HepG2 (cell line): ENCODE measurements around the gene SNRPD2. TPM values are rescaled to one million over a fixed set of nuclear protein-coding genes. Genes with fewer than 3 reads are reported as not detected.
A peak's percentile ranks its signal among the peaks of the same experiment; 100 is the strongest.

Experiments used
- ATAD3A ChIP-seq: sonication (generic); formaldehyde crosslinking; IDR thresholded peaks from 2 replicates; pipeline ENCODE4 v1.4.0; 2020; ENCODE audit warnings: missing genetic modification reagents
- IRF2 ChIP-seq: IDR thresholded peaks from 2 replicates; pipeline ENCODE4 v1.6.1; 2018; ENCODE audit warnings: missing genetic modification reagents, missing compliant biosample characterization
- NONO ChIP-seq, 2 experiments: fragments of 450-650 bp in 1 of 2; sonication (generic) in 1 of 2; formaldehyde crosslinking in 1 of 2; IDR thresholded peaks in 1 of 2; conservative IDR thresholded peaks in 1 of 2; 2 replicates each; pipeline versions ENCODE4 v1.6.1 to v1.8.0; 2017 to 2022; ENCODE audit warnings: mild to moderate bottlenecking in 1 of 2, missing genetic modification reagents in 1 of 2, moderate library complexity in 1 of 2
- RBM39 ChIP-seq: fragments of 200-400 bp; formaldehyde crosslinking; IDR thresholded peaks from one replicate; pipeline ENCODE4 v1.6.1; 2018; ENCODE audit warnings: antibody characterized with exemption, mild to moderate bottlenecking, low read depth, low read length; ENCODE audit not compliant: poor library complexity, severe bottlenecking
- SALL2 ChIP-seq: sonication (generic); formaldehyde crosslinking; IDR thresholded peaks from 2 replicates; pipeline ENCODE4 v1.8.1; 2023; ENCODE audit warnings: mild to moderate bottlenecking, missing genetic modification reagents, inconsistent platforms
- SRSF4 ChIP-seq: fragments of 200-400 bp; formaldehyde crosslinking; IDR thresholded peaks from one replicate; pipeline ENCODE4 v1.6.1; 2018; ENCODE audit warnings: mild to moderate bottlenecking, low read depth, low read length, moderate library complexity; ENCODE audit not compliant: poor library complexity, severe bottlenecking
- SYNCRIP ChIP-seq: fragments of 200-400 bp; formaldehyde crosslinking; IDR thresholded peaks from 2 replicates; pipeline ENCODE4 v1.6.1; 2018; ENCODE audit warnings: mild to moderate bottlenecking, low read depth, low read length; ENCODE audit not compliant: insufficient read depth
- TEAD3 ChIP-seq: optimal IDR thresholded peaks from 2 replicates; pipeline ENCODE3; 2016; ENCODE audit warnings: borderline replicate concordance
- XRCC5 ChIP-seq: fragments of 200-400 bp; formaldehyde crosslinking; optimal IDR thresholded peaks from 2 replicates; pipeline ENCODE3; 2017; ENCODE audit warnings: mild to moderate bottlenecking, low read length
- ZFP36L2 ChIP-seq: sonication (generic); formaldehyde crosslinking; IDR thresholded peaks from 2 replicates; pipeline ENCODE4 v1.4.0; 2020; ENCODE audit warnings: missing genetic modification reagents
- ZNF792 ChIP-seq: IDR thresholded peaks from 2 replicates; pipeline ENCODE4 v1.6.1; 2016
- ZSCAN9 ChIP-seq: IDR thresholded peaks from 2 replicates; pipeline ENCODE4 v1.6.1; 2016; ENCODE audit warnings: borderline replicate concordance
- polyA plus RNA-seq, 8 experiments: library from polyadenylated mRNA; depleted of rRNA in 3 of 8; stranded (reverse) in 7 of 8; unstranded in 1 of 8; fragments of >200 nt; fragmentation: Illumina TruSeq in 4 of 8; extraction: Trizol in 4 of 8; gene quantifications; 2 replicates each; pipeline versions ENCODE4 v1.2.1 to v1.2.3, GENCODE V29; 2011 to 2016; ENCODE audit warnings: low read depth in 4 of 8, missing spikeins in 1 of 8, mixed read lengths in 1 of 8; ENCODE audit not compliant: insufficient read depth in 1 of 8
- total RNA-seq, 5 experiments: library from RNA; depleted of rRNA; stranded (reverse); fragments of >200 nt; fragmentation: Illumina TruSeq; extraction: Trizol; gene quantifications; 2 replicates each; pipeline ENCODE4 v1.2.3, GENCODE V29; 2016; ENCODE audit warnings: low read depth in 1 of 5
- TF ChIP-seq, protein P1 (sequence below): sonication (generic); formaldehyde crosslinking; IDR thresholded peaks from 2 replicates; pipeline ENCODE4 v1.4.0; 2020; ENCODE audit warnings: missing genetic modification reagents
- TF ChIP-seq, protein P2 (sequence below): sonication (generic); formaldehyde crosslinking; IDR thresholded peaks from 2 replicates; pipeline ENCODE4 v1.4.0; 2020; ENCODE audit warnings: mild to moderate bottlenecking, missing genetic modification reagents
- TF ChIP-seq, protein P3 (sequence below): IDR thresholded peaks from 2 replicates; pipeline ENCODE4 v1.6.1; 2018; ENCODE audit warnings: missing genetic modification reagents, mild to moderate bottlenecking, missing compliant biosample characterization
- TF ChIP-seq, protein P4 (sequence below): sonication (generic); formaldehyde crosslinking; IDR thresholded peaks from 2 replicates; pipeline ENCODE4 v1.5.0; 2020; ENCODE audit warnings: missing genetic modification reagents

The SNRPD2 gene
- total and polyA plus RNA-seq, 2 of the 13 experiments (the other 11 are each of a cell fraction or from before 2014, with no cell fraction given): 299 to 485 TPM

DNA sequence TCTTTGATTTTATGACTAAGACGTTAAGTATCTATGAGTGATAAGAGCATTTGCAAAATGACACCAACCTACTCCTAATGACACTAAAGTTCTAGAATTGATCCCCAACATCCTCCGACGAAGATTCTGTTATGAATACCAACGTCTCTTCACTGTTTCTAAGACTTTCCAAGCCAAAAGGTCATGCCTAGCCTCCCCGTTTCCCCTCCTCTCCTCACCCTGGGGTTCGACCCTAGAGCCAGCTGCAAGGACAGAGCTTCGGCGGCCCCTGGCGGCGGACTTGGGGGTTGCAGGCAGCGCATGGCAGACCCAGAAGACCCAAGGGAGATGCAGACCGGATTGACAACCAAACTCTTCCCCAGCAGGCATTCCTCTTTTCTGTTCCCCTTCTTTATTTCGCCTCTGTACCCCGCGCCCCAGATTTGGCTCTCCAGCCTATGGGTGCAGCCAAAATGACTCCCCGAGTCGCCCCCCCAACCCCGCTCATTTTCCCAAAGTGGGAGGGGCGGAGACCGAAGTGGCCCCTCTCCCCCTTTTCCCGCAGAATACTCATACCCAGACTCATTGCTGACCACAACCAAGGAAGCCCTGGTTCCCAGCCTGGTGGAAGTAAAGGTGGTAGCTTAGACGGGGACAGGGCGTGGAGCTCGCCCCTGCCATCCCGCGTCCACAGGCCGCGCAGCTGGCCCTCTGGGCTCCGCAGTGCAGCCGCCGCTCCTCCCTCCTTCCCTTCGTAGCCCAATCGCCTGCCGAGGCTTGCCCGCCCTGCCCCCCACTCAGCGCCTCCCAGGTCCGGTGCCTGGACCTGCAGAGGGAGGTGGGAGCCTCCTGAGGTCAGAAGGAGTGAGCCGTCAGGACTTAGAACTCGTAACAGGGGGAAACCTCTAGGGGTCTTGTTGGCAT, 48.5 kb downstream of the SNRPD2 start (continued):
- no peak for TF ChIP-seq NONO (IDR thresholded peaks at IDR 0.05)
- TF ChIP-seq NONO (CRISPR knock-in tag; conservative IDR thresholded peaks at IDR 0.05): 0 out of 2 replicates have a peak, but pooled peaks have one; percentile 39
- no peak for TF ChIP-seq IRF2 (CRISPR knock-in tag)
- TF ChIP-seq ZSCAN9 (CRISPR knock-in tag): no peak
- TF ChIP-seq TEAD3 (CRISPR knock-in tag): no peak
- no peak for TF ChIP-seq SALL2 (CRISPR knock-in tag)
- TF ChIP-seq ZFP36L2 (CRISPR knock-in tag): no peak
- TF ChIP-seq, protein P1, sequence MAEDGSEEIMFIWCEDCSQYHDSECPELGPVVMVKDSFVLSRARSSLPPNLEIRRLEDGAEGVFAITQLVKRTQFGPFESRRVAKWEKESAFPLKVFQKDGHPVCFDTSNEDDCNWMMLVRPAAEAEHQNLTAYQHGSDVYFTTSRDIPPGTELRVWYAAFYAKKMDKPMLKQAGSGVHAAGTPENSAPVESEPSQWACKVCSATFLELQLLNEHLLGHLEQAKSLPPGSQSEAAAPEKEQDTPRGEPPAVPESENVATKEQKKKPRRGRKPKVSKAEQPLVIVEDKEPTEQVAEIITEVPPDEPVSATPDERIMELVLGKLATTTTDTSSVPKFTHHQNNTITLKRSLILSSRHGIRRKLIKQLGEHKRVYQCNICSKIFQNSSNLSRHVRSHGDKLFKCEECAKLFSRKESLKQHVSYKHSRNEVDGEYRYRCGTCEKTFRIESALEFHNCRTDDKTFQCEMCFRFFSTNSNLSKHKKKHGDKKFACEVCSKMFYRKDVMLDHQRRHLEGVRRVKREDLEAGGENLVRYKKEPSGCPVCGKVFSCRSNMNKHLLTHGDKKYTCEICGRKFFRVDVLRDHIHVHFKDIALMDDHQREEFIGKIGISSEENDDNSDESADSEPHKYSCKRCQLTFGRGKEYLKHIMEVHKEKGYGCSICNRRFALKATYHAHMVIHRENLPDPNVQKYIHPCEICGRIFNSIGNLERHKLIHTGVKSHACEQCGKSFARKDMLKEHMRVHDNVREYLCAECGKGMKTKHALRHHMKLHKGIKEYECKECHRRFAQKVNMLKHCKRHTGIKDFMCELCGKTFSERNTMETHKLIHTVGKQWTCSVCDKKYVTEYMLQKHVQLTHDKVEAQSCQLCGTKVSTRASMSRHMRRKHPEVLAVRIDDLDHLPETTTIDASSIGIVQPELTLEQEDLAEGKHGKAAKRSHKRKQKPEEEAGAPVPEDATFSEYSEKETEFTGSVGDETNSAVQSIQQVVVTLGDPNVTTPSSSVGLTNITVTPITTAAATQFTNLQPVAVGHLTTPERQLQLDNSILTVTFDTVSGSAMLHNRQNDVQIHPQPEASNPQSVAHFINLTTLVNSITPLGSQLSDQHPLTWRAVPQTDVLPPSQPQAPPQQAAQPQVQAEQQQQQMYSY: no peak
- TF ChIP-seq, protein P2, sequence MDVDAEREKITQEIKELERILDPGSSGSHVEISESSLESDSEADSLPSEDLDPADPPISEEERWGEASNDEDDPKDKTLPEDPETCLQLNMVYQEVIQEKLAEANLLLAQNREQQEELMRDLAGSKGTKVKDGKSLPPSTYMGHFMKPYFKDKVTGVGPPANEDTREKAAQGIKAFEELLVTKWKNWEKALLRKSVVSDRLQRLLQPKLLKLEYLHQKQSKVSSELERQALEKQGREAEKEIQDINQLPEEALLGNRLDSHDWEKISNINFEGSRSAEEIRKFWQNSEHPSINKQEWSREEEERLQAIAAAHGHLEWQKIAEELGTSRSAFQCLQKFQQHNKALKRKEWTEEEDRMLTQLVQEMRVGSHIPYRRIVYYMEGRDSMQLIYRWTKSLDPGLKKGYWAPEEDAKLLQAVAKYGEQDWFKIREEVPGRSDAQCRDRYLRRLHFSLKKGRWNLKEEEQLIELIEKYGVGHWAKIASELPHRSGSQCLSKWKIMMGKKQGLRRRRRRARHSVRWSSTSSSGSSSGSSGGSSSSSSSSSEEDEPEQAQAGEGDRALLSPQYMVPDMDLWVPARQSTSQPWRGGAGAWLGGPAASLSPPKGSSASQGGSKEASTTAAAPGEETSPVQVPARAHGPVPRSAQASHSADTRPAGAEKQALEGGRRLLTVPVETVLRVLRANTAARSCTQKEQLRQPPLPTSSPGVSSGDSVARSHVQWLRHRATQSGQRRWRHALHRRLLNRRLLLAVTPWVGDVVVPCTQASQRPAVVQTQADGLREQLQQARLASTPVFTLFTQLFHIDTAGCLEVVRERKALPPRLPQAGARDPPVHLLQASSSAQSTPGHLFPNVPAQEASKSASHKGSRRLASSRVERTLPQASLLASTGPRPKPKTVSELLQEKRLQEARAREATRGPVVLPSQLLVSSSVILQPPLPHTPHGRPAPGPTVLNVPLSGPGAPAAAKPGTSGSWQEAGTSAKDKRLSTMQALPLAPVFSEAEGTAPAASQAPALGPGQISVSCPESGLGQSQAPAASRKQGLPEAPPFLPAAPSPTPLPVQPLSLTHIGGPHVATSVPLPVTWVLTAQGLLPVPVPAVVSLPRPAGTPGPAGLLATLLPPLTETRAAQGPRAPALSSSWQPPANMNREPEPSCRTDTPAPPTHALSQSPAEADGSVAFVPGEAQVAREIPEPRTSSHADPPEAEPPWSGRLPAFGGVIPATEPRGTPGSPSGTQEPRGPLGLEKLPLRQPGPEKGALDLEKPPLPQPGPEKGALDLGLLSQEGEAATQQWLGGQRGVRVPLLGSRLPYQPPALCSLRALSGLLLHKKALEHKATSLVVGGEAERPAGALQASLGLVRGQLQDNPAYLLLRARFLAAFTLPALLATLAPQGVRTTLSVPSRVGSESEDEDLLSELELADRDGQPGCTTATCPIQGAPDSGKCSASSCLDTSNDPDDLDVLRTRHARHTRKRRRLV (CRISPR knock-in tag): no peak
- TF ChIP-seq SYNCRIP: no peak
- peak; percentile 19 for TF ChIP-seq RBM39
- TF ChIP-seq, protein P3, sequence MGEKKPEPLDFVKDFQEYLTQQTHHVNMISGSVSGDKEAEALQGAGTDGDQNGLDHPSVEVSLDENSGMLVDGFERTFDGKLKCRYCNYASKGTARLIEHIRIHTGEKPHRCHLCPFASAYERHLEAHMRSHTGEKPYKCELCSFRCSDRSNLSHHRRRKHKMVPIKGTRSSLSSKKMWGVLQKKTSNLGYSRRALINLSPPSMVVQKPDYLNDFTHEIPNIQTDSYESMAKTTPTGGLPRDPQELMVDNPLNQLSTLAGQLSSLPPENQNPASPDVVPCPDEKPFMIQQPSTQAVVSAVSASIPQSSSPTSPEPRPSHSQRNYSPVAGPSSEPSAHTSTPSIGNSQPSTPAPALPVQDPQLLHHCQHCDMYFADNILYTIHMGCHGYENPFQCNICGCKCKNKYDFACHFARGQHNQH (CRISPR knock-in tag): peak; percentile 38; the same call in 1 of the 2 replicates
- TF ChIP-seq ZNF792 (CRISPR knock-in tag): no peak
- no peak for TF ChIP-seq SRSF4
- TF ChIP-seq, protein P4, sequence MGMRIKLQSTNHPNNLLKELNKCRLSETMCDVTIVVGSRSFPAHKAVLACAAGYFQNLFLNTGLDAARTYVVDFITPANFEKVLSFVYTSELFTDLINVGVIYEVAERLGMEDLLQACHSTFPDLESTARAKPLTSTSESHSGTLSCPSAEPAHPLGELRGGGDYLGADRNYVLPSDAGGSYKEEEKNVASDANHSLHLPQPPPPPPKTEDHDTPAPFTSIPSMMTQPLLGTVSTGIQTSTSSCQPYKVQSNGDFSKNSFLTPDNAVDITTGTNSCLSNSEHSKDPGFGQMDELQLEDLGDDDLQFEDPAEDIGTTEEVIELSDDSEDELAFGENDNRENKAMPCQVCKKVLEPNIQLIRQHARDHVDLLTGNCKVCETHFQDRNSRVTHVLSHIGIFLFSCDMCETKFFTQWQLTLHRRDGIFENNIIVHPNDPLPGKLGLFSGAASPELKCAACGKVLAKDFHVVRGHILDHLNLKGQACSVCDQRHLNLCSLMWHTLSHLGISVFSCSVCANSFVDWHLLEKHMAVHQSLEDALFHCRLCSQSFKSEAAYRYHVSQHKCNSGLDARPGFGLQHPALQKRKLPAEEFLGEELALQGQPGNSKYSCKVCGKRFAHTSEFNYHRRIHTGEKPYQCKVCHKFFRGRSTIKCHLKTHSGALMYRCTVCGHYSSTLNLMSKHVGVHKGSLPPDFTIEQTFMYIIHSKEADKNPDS (CRISPR knock-in tag): no peak
- no peak for TF ChIP-seq ATAD3A (CRISPR knock-in tag)
- no peak for TF ChIP-seq XRCC5
